Measurements from ENCODE around the gene MYCBPAP. TPM values are rescaled to one million over a fixed set of nuclear protein-coding genes. Genes with fewer than 3 reads are reported as not detected.

Gene MYCBPAP
- total and polyA plus RNA-seq, 12 donors, result 0.17 to 1.6 (median 0.59) TPM

- Histone ChIP-seq H3K36me3 (peaks cover 0 to 27% (median 0%) of the 10 kb centered on the region in 9 donors), H3K4me3 (no peak overlapping the region), H3K27me3 (peaks cover 17 to 56% (median 37%) of the 10 kb centered on the region in 7 donors), H3K4me1 (peaks cover 13 to 43% (median 29%) of the 10 kb centered on the region in 9 donors), H3K9me3 (no peaks in the 10 kb centered on the region), H3K27ac (no peak overlapping the region)
- 37 to 51% methylated on average over 5 of the region's 5 CpGs for WGBS, 2 donors
- DNase-seq, result peak; percentile 34 to 53
- peak in 2 of 8 donors; percentile 11 to 25 for ATAC-seq
- intact Hi-C loops (cut with DNase I), result loop anchor here in 1 of 10 donors (5.0 kb wide), 1 partner anchor 50 kb away; no protein-coding TSS in a partner anchor
- no peak for TF ChIP-seq CTCF (IDR thresholded peaks at IDR 0.05)
These were observed 48.6 kb downstream of the MYCBPAP start for GRCh38 chr17:50556803-50557202.

GRCh38 chr17:50557630-50558029 is 49.4 kb downstream of the MYCBPAP start:
- intact Hi-C loops (cut with DNase I), result loop anchor here in 1 of 10 donors (5.0 kb wide), 1 partner anchor 50 kb away; no protein-coding TSS in a partner anchor
- TF ChIP-seq CTCF (IDR thresholded peaks at IDR 0.05), result no peak
- ATAC-seq, result no peak
- Histone ChIP-seq H3K36me3 (peaks cover 0 to 22% (median 0%) of the 10 kb centered on the region in 9 donors), H3K4me3 (no peak overlapping the region), H3K4me1 (peaks cover 13 to 46% (median 34%) of the 10 kb centered on the region in 9 donors), H3K27me3 (peaks cover 17 to 64% (median 45%) of the 10 kb centered on the region in 7 donors), H3K9me3 (no peaks in the 10 kb centered on the region), H3K27ac (no peak overlapping the region)
- no peak for DNase-seq
- WGBS, 2 donors, result 90% methylated on average over 4 of the region's 4 CpGs

- no peaks in the 10 kb centered on the region for H3K9me3 ChIP-seq
- H3K27me3 ChIP-seq, result peaks cover 17 to 69% (median 49%) of the 10 kb centered on the region in 7 donors
- H3K4me3 ChIP-seq, result no peak overlapping the region
- peaks cover 13 to 46% (median 34%) of the 10 kb centered on the region in 9 donors for H3K4me1 ChIP-seq
- DNase-seq (no peak), ATAC-seq (no peak)
- no peak overlapping the region for H3K27ac ChIP-seq
- intact Hi-C loops (cut with DNase I), result loop anchor here in 1 of 10 donors (5.0 kb wide), 1 partner anchor 49 kb away; no protein-coding TSS in a partner anchor
- 73 to 76% methylated on average over 4 of the region's 4 CpGs for WGBS, 2 donors
- H3K36me3 ChIP-seq, result peaks cover 0 to 22% (median 0%) of the 10 kb centered on the region in 9 donors
- no peak for TF ChIP-seq CTCF (IDR thresholded peaks at IDR 0.05)
These were observed 49.9 kb downstream of the MYCBPAP start for GRCh38 chr17:50558091-50558490.

GRCh38 chr17:50558581-50558940 is 50.3 kb downstream of the MYCBPAP start:
- WGBS, 2 donors, result 19 to 28% methylated on average over 18 of the region's 18 CpGs
- Histone ChIP-seq H3K4me1 (peaks cover 13 to 46% (median 34%) of the 10 kb centered on the region in 9 donors), H3K4me3 (peak overlapping the region in 3 of 10 donors; percentile 57 to 66 (median 60)), H3K36me3 (peaks cover 0 to 19% (median 0%) of the 10 kb centered on the region in 9 donors), H3K9me3 (no peaks in the 10 kb centered on the region), H3K27ac (no peak overlapping the region), H3K27me3 (peaks cover 17 to 73% (median 54%) of the 10 kb centered on the region in 7 donors)
- intact Hi-C loops (cut with DNase I), result loop anchor here in 1 of 10 donors (5.0 kb wide), 1 partner anchor 49 kb away; no protein-coding TSS in a partner anchor
- ATAC-seq, result no peak
- no peak for DNase-seq
- no peak for TF ChIP-seq CTCF (IDR thresholded peaks at IDR 0.05)
